ENCODE measurements around the gene TESK2. TPM values are rescaled to one million over a fixed set of nuclear protein-coding genes. Genes with fewer than 3 reads are reported as not detected.

The TESK2 gene
- total and polyA plus RNA-seq, 2 of the 13 experiments (the other 11 are each of a cell fraction or from before 2014, with no cell fraction given), result 5.5 to 9.6 TPM

DNA sequence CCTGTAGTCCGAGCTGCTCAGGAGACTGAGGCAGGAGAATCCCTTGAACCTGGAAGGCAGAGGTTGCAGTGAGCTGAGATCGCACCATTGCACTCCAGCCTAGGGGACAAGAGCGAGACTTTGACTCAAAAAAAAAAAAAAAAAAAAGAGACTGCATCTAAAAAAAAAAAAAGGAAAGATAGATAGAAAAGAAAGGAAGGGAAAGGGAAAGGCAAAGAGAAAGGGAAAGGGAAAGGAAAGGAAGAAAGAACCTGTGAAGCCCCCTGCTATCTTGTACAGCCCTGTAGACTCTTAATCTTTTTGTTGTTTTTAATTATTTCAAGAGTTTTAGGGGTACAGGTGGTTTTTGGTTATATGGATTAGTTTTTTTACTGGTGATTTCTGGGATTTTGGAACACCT, 104.7 kb downstream of the TESK2 start (continued):
- TF ChIP-seq, protein P1, sequence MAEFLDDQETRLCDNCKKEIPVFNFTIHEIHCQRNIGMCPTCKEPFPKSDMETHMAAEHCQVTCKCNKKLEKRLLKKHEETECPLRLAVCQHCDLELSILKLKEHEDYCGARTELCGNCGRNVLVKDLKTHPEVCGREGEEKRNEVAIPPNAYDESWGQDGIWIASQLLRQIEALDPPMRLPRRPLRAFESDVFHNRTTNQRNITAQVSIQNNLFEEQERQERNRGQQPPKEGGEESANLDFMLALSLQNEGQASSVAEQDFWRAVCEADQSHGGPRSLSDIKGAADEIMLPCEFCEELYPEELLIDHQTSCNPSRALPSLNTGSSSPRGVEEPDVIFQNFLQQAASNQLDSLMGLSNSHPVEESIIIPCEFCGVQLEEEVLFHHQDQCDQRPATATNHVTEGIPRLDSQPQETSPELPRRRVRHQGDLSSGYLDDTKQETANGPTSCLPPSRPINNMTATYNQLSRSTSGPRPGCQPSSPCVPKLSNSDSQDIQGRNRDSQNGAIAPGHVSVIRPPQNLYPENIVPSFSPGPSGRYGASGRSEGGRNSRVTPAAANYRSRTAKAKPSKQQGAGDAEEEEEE (CRISPR knock-in tag; IDR thresholded peaks at IDR 0.05; ENCODE audit: borderline replicate concordance), result no peak
- TF ChIP-seq, protein P2, sequence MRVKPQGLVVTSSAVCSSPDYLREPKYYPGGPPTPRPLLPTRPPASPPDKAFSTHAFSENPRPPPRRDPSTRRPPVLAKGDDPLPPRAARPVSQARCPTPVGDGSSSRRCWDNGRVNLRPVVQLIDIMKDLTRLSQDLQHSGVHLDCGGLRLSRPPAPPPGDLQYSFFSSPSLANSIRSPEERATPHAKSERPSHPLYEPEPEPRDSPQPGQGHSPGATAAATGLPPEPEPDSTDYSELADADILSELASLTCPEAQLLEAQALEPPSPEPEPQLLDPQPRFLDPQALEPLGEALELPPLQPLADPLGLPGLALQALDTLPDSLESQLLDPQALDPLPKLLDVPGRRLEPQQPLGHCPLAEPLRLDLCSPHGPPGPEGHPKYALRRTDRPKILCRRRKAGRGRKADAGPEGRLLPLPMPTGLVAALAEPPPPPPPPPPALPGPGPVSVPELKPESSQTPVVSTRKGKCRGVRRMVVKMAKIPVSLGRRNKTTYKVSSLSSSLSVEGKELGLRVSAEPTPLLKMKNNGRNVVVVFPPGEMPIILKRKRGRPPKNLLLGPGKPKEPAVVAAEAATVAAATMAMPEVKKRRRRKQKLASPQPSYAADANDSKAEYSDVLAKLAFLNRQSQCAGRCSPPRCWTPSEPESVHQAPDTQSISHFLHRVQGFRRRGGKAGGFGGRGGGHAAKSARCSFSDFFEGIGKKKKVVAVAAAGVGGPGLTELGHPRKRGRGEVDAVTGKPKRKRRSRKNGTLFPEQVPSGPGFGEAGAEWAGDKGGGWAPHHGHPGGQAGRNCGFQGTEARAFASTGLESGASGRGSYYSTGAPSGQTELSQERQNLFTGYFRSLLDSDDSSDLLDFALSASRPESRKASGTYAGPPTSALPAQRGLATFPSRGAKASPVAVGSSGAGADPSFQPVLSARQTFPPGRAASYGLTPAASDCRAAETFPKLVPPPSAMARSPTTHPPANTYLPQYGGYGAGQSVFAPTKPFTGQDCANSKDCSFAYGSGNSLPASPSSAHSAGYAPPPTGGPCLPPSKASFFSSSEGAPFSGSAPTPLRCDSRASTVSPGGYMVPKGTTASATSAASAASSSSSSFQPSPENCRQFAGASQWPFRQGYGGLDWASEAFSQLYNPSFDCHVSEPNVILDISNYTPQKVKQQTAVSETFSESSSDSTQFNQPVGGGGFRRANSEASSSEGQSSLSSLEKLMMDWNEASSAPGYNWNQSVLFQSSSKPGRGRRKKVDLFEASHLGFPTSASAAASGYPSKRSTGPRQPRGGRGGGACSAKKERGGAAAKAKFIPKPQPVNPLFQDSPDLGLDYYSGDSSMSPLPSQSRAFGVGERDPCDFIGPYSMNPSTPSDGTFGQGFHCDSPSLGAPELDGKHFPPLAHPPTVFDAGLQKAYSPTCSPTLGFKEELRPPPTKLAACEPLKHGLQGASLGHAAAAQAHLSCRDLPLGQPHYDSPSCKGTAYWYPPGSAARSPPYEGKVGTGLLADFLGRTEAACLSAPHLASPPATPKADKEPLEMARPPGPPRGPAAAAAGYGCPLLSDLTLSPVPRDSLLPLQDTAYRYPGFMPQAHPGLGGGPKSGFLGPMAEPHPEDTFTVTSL (CRISPR knock-in tag; IDR thresholded peaks at IDR 0.05; ENCODE audit: borderline replicate concordance), result no peak

DNA sequence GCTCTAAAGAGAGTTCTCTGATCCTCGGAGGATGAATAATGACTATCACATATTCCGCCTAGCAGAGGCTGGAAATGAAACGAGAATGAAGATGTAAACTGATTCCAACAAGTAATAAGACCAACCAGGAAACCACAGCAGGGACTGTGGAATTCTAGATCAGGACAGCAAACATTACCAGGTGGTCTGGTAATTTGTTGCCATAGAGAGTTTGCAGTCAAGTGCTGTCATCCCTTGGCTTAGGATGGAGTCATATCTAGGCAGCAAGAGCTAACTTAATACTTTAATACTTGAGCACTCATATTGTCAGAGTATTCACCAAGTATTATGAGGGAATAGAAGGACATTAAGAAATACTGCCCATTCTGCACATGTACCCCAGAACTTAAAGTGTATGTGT, 105.7 kb downstream of the TESK2 start:
- BruUV-seq (replicated peaks), result no TSS peak
- no peak overlapping the region for H3K4me2 ChIP-seq (ENCODE audit: low read depth, low read length)
- ATAC-seq, result no peak
- no peak for DNase-seq (ENCODE audit: low spot score)
- H3K36me3 ChIP-seq (replicated peaks in 1 of 2; ENCODE audit: control insufficient read depth in 1 of 2, insufficient read depth in 2 of 2, low read length in 2 of 2), result no peaks in the 10 kb centered on the region
- no peak overlapping the region for H3K9ac ChIP-seq (ENCODE audit: insufficient read depth, low read depth, low read length)
- H3K9me3 ChIP-seq (ENCODE audit: low read length), result no peaks in the 10 kb centered on the region
- no peak overlapping the region for H3K4me3 ChIP-seq (replicated peaks in 1 of 3; ENCODE audit: insufficient read depth in 1 of 3, low read depth in 2 of 3, low read length in 3 of 3)
- no peak for FAIRE-seq
- POLR2A ChIA-PET, result no interaction called here
- H2AFZ ChIP-seq (ENCODE audit: low read length), result no peak overlapping the region
- no peak overlapping the region for H3K27ac ChIP-seq (ENCODE audit: extremely low read length, insufficient read depth, low read length)
- no peaks in the 10 kb centered on the region for H3K27me3 ChIP-seq (ENCODE audit: control insufficient read depth in 1 of 2, insufficient read depth in 2 of 2, low read length in 2 of 2)
- H4K20me1 ChIP-seq (ENCODE audit: insufficient read depth, low read length), result no peaks in the 10 kb centered on the region
- in situ Hi-C loops (cut with HindIII; ENCODE audit: extremely low pct_ligation_motif_present, low pct_unique_long_range_greater_than_20kb) (no loop called here), intact Hi-C loops (cut with micrococcal nuclease; ENCODE audit: unreplicated experiment) (loop anchor here (10.0 kb wide), 1 partner anchor 59 kb away; no protein-coding TSS in a partner anchor)
- peaks cover 9% of the 10 kb centered on the region; the same call in 1 of the 2 replicates for H3K4me1 ChIP-seq (ENCODE audit: insufficient read depth, low read length)
- 94% methylated on average over 3 of the region's 3 CpGs for WGBS (ENCODE audit: low lambda C conversion rate)
- CTCF ChIA-PET (ENCODE audit: low intra/inter-chr PET ratio, low total read pairs), result no interaction called here
- no peaks in the 10 kb centered on the region for H3K79me2 ChIP-seq (ENCODE audit: insufficient read depth, low read length)
- TF ChIP-seq ZNF556 (CRISPR knock-in tag; IDR thresholded peaks at IDR 0.05; ENCODE audit: borderline replicate concordance) (no peak), RFXANK (CRISPR knock-in tag; IDR thresholded peaks at IDR 0.05) (no peak), MED8 (CRISPR knock-in tag; IDR thresholded peaks at IDR 0.05; ENCODE audit: insufficient replicate concordance) (no peak), ZNF788 (CRISPR knock-in tag; IDR thresholded peaks at IDR 0.05; ENCODE audit: borderline replicate concordance) (no peak), HMGA1 (CRISPR knock-in tag; conservative IDR thresholded peaks at IDR 0.05) (no peak)
- TF ChIP-seq, protein P3, sequence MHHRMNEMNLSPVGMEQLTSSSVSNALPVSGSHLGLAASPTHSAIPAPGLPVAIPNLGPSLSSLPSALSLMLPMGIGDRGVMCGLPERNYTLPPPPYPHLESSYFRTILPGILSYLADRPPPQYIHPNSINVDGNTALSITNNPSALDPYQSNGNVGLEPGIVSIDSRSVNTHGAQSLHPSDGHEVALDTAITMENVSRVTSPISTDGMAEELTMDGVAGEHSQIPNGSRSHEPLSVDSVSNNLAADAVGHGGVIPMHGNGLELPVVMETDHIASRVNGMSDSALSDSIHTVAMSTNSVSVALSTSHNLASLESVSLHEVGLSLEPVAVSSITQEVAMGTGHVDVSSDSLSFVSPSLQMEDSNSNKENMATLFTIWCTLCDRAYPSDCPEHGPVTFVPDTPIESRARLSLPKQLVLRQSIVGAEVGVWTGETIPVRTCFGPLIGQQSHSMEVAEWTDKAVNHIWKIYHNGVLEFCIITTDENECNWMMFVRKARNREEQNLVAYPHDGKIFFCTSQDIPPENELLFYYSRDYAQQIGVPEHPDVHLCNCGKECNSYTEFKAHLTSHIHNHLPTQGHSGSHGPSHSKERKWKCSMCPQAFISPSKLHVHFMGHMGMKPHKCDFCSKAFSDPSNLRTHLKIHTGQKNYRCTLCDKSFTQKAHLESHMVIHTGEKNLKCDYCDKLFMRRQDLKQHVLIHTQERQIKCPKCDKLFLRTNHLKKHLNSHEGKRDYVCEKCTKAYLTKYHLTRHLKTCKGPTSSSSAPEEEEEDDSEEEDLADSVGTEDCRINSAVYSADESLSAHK (CRISPR knock-in tag; IDR thresholded peaks at IDR 0.05; ENCODE audit: borderline replicate concordance), result no peak
- TF ChIP-seq, protein P4, sequence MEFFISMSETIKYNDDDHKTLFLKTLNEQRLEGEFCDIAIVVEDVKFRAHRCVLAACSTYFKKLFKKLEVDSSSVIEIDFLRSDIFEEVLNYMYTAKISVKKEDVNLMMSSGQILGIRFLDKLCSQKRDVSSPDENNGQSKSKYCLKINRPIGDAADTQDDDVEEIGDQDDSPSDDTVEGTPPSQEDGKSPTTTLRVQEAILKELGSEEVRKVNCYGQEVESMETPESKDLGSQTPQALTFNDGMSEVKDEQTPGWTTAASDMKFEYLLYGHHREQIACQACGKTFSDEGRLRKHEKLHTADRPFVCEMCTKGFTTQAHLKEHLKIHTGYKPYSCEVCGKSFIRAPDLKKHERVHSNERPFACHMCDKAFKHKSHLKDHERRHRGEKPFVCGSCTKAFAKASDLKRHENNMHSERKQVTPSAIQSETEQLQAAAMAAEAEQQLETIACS (CRISPR knock-in tag; IDR thresholded peaks at IDR 0.05), result no peak
- TF ChIP-seq, protein P5, sequence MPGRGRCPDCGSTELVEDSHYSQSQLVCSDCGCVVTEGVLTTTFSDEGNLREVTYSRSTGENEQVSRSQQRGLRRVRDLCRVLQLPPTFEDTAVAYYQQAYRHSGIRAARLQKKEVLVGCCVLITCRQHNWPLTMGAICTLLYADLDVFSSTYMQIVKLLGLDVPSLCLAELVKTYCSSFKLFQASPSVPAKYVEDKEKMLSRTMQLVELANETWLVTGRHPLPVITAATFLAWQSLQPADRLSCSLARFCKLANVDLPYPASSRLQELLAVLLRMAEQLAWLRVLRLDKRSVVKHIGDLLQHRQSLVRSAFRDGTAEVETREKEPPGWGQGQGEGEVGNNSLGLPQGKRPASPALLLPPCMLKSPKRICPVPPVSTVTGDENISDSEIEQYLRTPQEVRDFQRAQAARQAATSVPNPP (CRISPR knock-in tag; IDR thresholded peaks at IDR 0.05), result no peak
